ENCODE measurements around the gene F8. TPM values are rescaled to one million over a fixed set of nuclear protein-coding genes. Genes with fewer than 3 reads are reported as not detected.
"Not testable (repeated sequence)": the region's sequence is repeated elsewhere in the genome, so short reads cannot be mapped to it uniquely, and the experiment has no call there.

Gene F8
- total and polyA plus RNA-seq, 4 donors, result 6.1 to 38.1 (median 7.6) TPM

- Histone ChIP-seq H3K4me1 (ENCODE audit: control insufficient read depth in 5 of 5, insufficient read depth in 5 of 5, low read length in 5 of 5) (no peaks in the 10 kb centered on the region), H3K27me3 (ENCODE audit: control insufficient read depth in 3 of 3, insufficient read depth in 3 of 3, low read length in 2 of 3) (no peaks in the 10 kb centered on the region), H3K9me3 (ENCODE audit: control insufficient read depth in 4 of 4, insufficient read depth in 3 of 4, low read length in 3 of 4) (peaks cover 0 to 4% (median 0%) of the 10 kb centered on the region in 4 donors), H3K9ac (ENCODE audit: insufficient read depth in 1 of 2, low read length in 2 of 2) (no peak overlapping the region), H3K36me3 (ENCODE audit: control insufficient read depth in 4 of 4, insufficient read depth in 4 of 4, low read length in 4 of 4) (no peaks in the 10 kb centered on the region), H3K27ac (ENCODE audit: low read depth in 1 of 2, low read length in 1 of 2) (no peak overlapping the region), H3K4me3 (no peak overlapping the region)
- no peak for TF ChIP-seq CTCF (IDR thresholded peaks at IDR 0.05; ENCODE audit: control extremely low read depth, extremely low read depth)
- DNase-seq (no peak), ATAC-seq (ENCODE audit: insufficient read depth, low FRiP score) (no peak)
- WGBS, 2 donors, result 57 to 74% methylated on average over 2 of the region's 2 CpGs
These were observed 149.2 kb downstream of the F8 start for GRCh38 chrX:154873329-154873728.

GRCh38 chrX:154868522-154868921, 154.0 kb downstream of the F8 start:
- H3K36me3 ChIP-seq (ENCODE audit: control insufficient read depth in 4 of 4, insufficient read depth in 4 of 4, low read length in 4 of 4); H3K9ac ChIP-seq (ENCODE audit: insufficient read depth in 1 of 2, low read length in 2 of 2); H3K27me3 ChIP-seq (ENCODE audit: control insufficient read depth in 3 of 3, insufficient read depth in 3 of 3, low read length in 2 of 3); H3K4me1 ChIP-seq (ENCODE audit: control insufficient read depth in 5 of 5, insufficient read depth in 5 of 5, low read length in 5 of 5); H3K4me3 ChIP-seq; H3K9me3 ChIP-seq (ENCODE audit: control insufficient read depth in 4 of 4, insufficient read depth in 3 of 4, low read length in 3 of 4); DNase-seq; H3K27ac ChIP-seq (ENCODE audit: low read depth in 1 of 2, low read length in 1 of 2); ATAC-seq (ENCODE audit: insufficient read depth, low FRiP score): not testable (repeated sequence)

GRCh38 chrX:154855256-154855655, 167.3 kb downstream of the F8 start:
- H3K36me3 ChIP-seq (ENCODE audit: control insufficient read depth in 4 of 4, insufficient read depth in 4 of 4, low read length in 4 of 4), result peaks cover 0 to 4% (median 0%) of the 10 kb centered on the region in 4 donors
- no peaks in the 10 kb centered on the region for H3K4me1 ChIP-seq (ENCODE audit: control insufficient read depth in 5 of 5, insufficient read depth in 5 of 5, low read length in 5 of 5)
- H3K4me3 ChIP-seq, result no peak overlapping the region
- no peak for TF ChIP-seq CTCF (IDR thresholded peaks at IDR 0.05; ENCODE audit: control extremely low read depth, extremely low read depth)
- no peak overlapping the region for H3K9ac ChIP-seq (ENCODE audit: insufficient read depth in 1 of 2, low read length in 2 of 2)
- no peaks in the 10 kb centered on the region for H3K27me3 ChIP-seq (ENCODE audit: control insufficient read depth in 3 of 3, insufficient read depth in 3 of 3, low read length in 2 of 3)
- ATAC-seq (ENCODE audit: insufficient read depth, low FRiP score) (no peak), DNase-seq (no peak)
- peaks cover 0 to 5% (median 2%) of the 10 kb centered on the region in 4 donors for H3K9me3 ChIP-seq (ENCODE audit: control insufficient read depth in 4 of 4, insufficient read depth in 3 of 4, low read length in 3 of 4)
- H3K27ac ChIP-seq (ENCODE audit: low read depth in 1 of 2, low read length in 1 of 2), result no peak overlapping the region

GRCh38 chrX:154850957-154851611, 171.4 kb downstream of the F8 start:
- Histone ChIP-seq H3K36me3 (ENCODE audit: control insufficient read depth in 4 of 4, insufficient read depth in 4 of 4, low read length in 4 of 4) (no peaks in the 10 kb centered on the region), H3K27me3 (ENCODE audit: control insufficient read depth in 3 of 3, insufficient read depth in 3 of 3, low read length in 2 of 3) (no peaks in the 10 kb centered on the region), H3K9me3 (ENCODE audit: control insufficient read depth in 4 of 4, insufficient read depth in 3 of 4, low read length in 3 of 4) (peaks cover 0 to 5% (median 2%) of the 10 kb centered on the region in 4 donors), H3K9ac (ENCODE audit: insufficient read depth in 1 of 2, low read length in 2 of 2) (no peak overlapping the region), H3K4me3 (no peak overlapping the region), H3K27ac (ENCODE audit: low read depth in 1 of 2, low read length in 1 of 2) (no peak overlapping the region), H3K4me1 (ENCODE audit: control insufficient read depth in 5 of 5, insufficient read depth in 5 of 5, low read length in 5 of 5) (no peaks in the 10 kb centered on the region)
- WGBS, 2 donors, result 87 to 96% methylated on average over 1 of the region's 1 CpG
- ATAC-seq (ENCODE audit: insufficient read depth, low FRiP score) (no peak), DNase-seq (no peak)
- no peak for TF ChIP-seq CTCF (IDR thresholded peaks at IDR 0.05; ENCODE audit: control extremely low read depth, extremely low read depth)

Measured in lung (tissue), 12 donors.